Mucosa of rectum (tissue), 2 donors: ENCODE measurements around the gene HSD11B1L.
"Not testable (repeated sequence)": the region's sequence is repeated elsewhere in the genome, so short reads cannot be mapped to it uniquely, and the experiment has no call there.

ENCODE experiments used
- H3K27ac ChIP-seq, 2 donors: one replicate each; pipeline ENCODE4 v1.7.0; 2013; ENCODE audit warnings: inconsistent platforms in 2 of 2, low read depth in 2 of 2, low read length in 2 of 2
- H3K27me3 ChIP-seq, 2 donors: one replicate each; pipeline ENCODE4 v1.7.0; 2013; ENCODE audit warnings: low read length in 2 of 2; ENCODE audit not compliant: control insufficient read depth in 2 of 2, insufficient read depth in 2 of 2
- H3K36me3 ChIP-seq, 2 donors: one replicate each; pipeline ENCODE4 v1.7.0; 2013; ENCODE audit warnings: low read length in 2 of 2; ENCODE audit not compliant: control insufficient read depth in 2 of 2, insufficient read depth in 2 of 2
- H3K4me1 ChIP-seq, 2 donors: one replicate each; pipeline ENCODE4 v1.7.0; 2013; ENCODE audit warnings: low read length in 2 of 2, mild to moderate bottlenecking in 1 of 2; ENCODE audit not compliant: control insufficient read depth in 2 of 2, insufficient read depth in 2 of 2
- H3K4me3 ChIP-seq, 2 donors: one replicate each; pipeline ENCODE4 v1.7.0; 2013; ENCODE audit warnings: low read length in 2 of 2
- H3K9ac ChIP-seq, 2 donors: one replicate each; pipeline ENCODE4 v1.7.0; 2013; ENCODE audit warnings: low read length in 2 of 2, low read depth in 1 of 2, mild to moderate bottlenecking in 1 of 2
- H3K9me3 ChIP-seq, 2 donors: one replicate each; pipeline ENCODE4 v1.7.0; 2013; ENCODE audit warnings: low read length in 2 of 2; ENCODE audit not compliant: control insufficient read depth in 2 of 2
- donor health status: healthy.
- donor health status: Normal muscosa, but diverticular disease.

HSD11B1L gene

GRCh38 chr19:5713228-5713627, 32.4 kb downstream of the HSD11B1L start:
- Histone ChIP-seq H3K9ac (no peak overlapping the region), H3K27me3 (no peaks in the 10 kb centered on the region), H3K4me1 (peaks cover 0 to 2% of the 10 kb centered on the region in 2 donors), H3K9me3 (no peaks in the 10 kb centered on the region), H3K36me3 (peaks cover 24 to 35% of the 10 kb centered on the region in 2 donors), H3K27ac (no peak overlapping the region), H3K4me3 (no peak overlapping the region)

GRCh38 chr19:5714816-5715215, 34.0 kb downstream of the HSD11B1L start:
- Histone ChIP-seq H3K4me3 (no peak overlapping the region), H3K27ac (no peak overlapping the region), H3K9ac (no peak overlapping the region), H3K4me1 (peaks cover 13 to 15% of the 10 kb centered on the region in 2 donors), H3K27me3 (no peaks in the 10 kb centered on the region), H3K9me3 (no peaks in the 10 kb centered on the region), H3K36me3 (peaks cover 24 to 35% of the 10 kb centered on the region in 2 donors)

GRCh38 chr19:5717215-5717935, 36.5 kb downstream of the HSD11B1L start:
- no peak overlapping the region for H3K4me3 ChIP-seq

GRCh38 chr19:5718037-5718578, 37.3 kb downstream of the HSD11B1L start:
- Histone ChIP-seq H3K9me3 (no peaks in the 10 kb centered on the region), H3K27me3 (no peaks in the 10 kb centered on the region), H3K4me1 (peaks cover 13 to 17% of the 10 kb centered on the region in 2 donors), H3K9ac (no peak overlapping the region), H3K27ac (no peak overlapping the region), H3K4me3 (peak overlapping the region in 1 of 2 donors; percentile 98), H3K36me3 (peaks cover 4 to 8% of the 10 kb centered on the region in 2 donors)

More at GRCh38 chr19:5717215-5717935, 36.5 kb downstream of the HSD11B1L start:
- Histone ChIP-seq H3K36me3 (peaks cover 10 to 15% of the 10 kb centered on the region in 2 donors), H3K27ac (no peak overlapping the region), H3K9ac (no peak overlapping the region), H3K9me3 (no peaks in the 10 kb centered on the region), H3K4me1 (peaks cover 13 to 17% of the 10 kb centered on the region in 2 donors), H3K27me3 (no peaks in the 10 kb centered on the region)

GRCh38 chr19:5718579-5719273, 37.9 kb downstream of the HSD11B1L start:
- Histone ChIP-seq H3K36me3 (peaks cover 0 to 4% of the 10 kb centered on the region in 2 donors), H3K9me3 (no peaks in the 10 kb centered on the region), H3K9ac (peak overlapping the region; percentile 72 to 82), H3K27me3 (no peaks in the 10 kb centered on the region), H3K27ac (no peak overlapping the region), H3K4me1 (peaks cover 13 to 17% of the 10 kb centered on the region in 2 donors), H3K4me3 (peak overlapping the region; percentile 71 to 98)

- Histone ChIP-seq H3K36me3 (no peaks in the 10 kb centered on the region), H3K9ac (peak overlapping the region; percentile 72 to 82), H3K4me3 (peak overlapping the region; percentile 71 to 98), H3K27me3 (no peaks in the 10 kb centered on the region), H3K9me3 (no peaks in the 10 kb centered on the region), H3K27ac (peak overlapping the region; percentile 82 to 95), H3K4me1 (peaks cover 13 to 17% of the 10 kb centered on the region in 2 donors)
Measured at GRCh38 chr19:5719274-5719960, 38.6 kb downstream of the HSD11B1L start.

GRCh38 chr19:5719961-5720790, 39.3 kb downstream of the HSD11B1L start, which contains the start of the genes CATSPERD and LONP1:
Gene CATSPERD (plus strand): TSS chr19:5720637. CDS start chr19:5720738, 101 bp downstream.
Gene LONP1 (minus strand): TSS chr19:5720146. CDS start chr19:5720132, 14 bp downstream.
- Histone ChIP-seq H3K36me3 (no peaks in the 10 kb centered on the region), H3K27me3 (no peaks in the 10 kb centered on the region), H3K9me3 (no peaks in the 10 kb centered on the region), H3K4me1 (peaks cover 13 to 17% of the 10 kb centered on the region in 2 donors), H3K9ac (peak within 1 kb of the TSS; percentile 82 to 92), H3K4me3 (peak within 1 kb of the TSS; percentile 71 to 98), H3K27ac (peak within 1 kb of the TSS; percentile 82 to 95)

- Histone ChIP-seq H3K36me3 (no peaks in the 10 kb centered on the region), H3K27ac (no peak overlapping the region), H3K9me3 (no peaks in the 10 kb centered on the region), H3K27me3 (no peaks in the 10 kb centered on the region), H3K9ac (no peak overlapping the region), H3K4me3 (no peak overlapping the region), H3K4me1 (no peaks in the 10 kb centered on the region)
Measured at GRCh38 chr19:5727453-5728050, 46.7 kb downstream of the HSD11B1L start.

- H3K4me3 ChIP-seq, H3K36me3 ChIP-seq, H3K4me1 ChIP-seq, H3K9ac ChIP-seq, H3K27ac ChIP-seq, H3K9me3 ChIP-seq, H3K27me3 ChIP-seq: not testable (repeated sequence)
Measured at GRCh38 chr19:5733172-5733571, 52.3 kb downstream of the HSD11B1L start.
